DMS114 treated with DMSO at 0.1 percent for 48 hours (cell line): Measurements from ENCODE around the gene SPINK1.
"Not testable (repeated sequence)": the region's sequence is repeated elsewhere in the genome, so short reads cannot be mapped to it uniquely, and the experiment has no call there.

Source experiments
- DNase-seq: peaks from one replicate; lab custom pipeline; 2025; ENCODE audit not compliant: unreplicated experiment; lab: John Stamatoyannopoulos, UW

SPINK1 gene, protein sequence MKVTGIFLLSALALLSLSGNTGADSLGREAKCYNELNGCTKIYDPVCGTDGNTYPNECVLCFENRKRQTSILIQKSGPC

DNA sequence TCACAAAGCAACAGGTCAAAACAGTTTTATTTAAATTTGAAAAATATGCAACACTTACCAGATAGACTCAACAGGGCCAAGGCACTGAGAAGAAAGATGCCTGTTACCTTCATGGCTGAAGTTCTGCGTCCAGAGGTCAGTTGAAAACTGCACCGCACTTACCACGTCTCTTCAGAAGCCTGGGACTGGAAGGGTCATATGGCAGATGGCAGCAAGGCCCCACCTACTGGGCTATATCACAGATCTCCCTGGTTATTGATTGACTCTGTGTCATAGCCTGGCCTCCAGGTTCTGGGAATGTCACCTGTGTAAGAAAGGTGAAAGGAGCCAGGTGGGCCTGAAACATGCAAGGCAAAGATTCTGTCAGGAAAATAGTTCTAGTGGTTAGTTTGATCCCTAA, at the start of gene SPINK1:
SPINK1 (minus strand) TSS at position 207 of the 400 bp plus-strand sequence; CDS start at position 113, 94 bp downstream.
- no peak for DNase-seq

DNA sequence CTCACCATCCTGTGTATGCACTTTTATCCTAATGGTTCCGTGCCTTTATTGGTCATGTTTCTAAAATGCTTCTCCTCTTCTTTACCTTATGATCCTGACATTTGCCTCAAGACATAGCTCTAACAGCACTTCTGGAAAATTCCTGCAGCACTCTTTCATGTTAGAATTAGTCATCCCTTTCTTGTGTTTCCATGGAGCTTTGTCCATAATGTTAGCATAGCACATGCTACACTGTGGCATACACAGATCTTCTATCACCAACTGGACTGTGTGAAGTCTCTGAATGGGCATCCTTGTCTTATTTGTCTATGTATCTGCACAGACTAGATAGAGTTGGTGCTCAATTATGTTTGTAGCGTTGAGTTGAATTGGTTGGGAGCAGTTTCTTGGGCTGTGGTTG, 49.0 kb upstream of the SPINK1 start:
- DNase-seq = no peak

DNA sequence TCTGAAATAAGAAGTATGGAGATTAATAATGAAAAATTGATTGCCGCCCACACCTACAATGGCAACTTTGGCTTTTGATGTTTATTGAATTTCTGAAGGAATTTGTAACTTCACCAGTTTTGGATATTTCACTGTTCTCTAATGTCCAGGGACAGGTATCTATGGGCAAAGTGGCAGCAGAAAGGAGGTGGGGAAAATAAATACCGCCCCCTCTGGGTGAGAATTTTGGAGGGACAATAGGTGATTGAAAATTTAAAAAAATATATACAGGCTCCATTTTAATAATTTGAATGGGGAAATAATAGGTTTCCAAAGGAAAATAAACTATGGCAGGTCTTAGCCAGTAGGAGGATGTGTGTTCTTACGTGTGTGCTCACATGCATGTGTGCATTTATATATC, 48.3 kb upstream of the SPINK1 start:
- no peak for DNase-seq

DNA sequence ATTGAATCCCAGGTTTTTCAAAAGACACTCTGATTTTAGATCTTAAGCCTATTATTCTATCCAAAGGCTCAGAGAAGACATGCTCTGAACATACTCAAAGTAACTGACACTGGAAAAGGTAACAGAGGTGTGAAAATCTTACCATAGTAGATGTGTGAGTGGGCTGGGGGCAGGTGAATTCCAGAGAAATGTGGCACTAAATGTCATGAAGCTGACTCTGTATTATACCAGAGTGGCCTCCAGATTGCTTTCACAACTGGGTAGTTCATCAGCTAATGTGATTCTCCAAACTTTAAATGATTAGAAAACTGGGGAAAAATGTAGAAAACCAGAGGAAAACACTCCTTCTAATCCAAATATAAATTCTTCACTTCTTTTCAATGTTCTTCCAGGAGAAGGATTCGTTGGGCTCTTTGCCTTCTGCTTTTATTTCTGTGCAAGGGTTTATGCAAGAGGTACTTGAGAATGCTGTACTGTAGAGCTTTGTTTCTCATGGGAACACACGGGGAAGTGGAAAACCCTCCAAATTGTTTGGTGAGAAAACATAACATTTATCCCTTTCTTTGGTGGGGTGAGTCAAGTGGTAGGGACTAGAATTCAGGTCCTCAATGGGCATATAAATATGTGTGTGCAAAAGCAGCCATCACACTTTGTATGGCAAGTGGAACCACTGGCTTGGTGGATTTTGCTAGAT, 46.7 kb upstream of the SPINK1 start, which contains the start of gene SCGB3A2:
SCGB3A2 (plus strand) TSS at position 646 of the 694 bp plus-strand sequence. CDS start 93 bp downstream, outside the sequence.
- DNase-seq = no peak

DNA sequence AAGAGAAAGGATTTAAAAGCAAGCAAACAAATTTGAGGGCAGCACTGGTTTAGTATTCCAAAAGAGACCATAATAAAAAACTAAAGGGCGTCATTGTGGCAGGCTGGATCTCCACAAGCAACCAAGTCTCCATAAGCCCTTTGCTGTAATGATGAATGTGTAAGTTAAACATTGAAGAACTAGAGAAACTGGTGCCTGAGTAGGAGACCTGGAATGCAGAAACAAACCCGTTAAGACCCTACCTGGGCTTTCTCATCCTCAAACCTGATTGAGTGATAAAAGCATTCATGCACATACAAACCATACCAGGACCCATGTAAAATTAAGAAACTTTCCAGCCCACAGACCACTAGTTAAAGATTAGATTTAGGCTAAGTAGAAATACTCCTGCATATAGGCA, 45.2 kb upstream of the SPINK1 start:
- DNase-seq = no peak

DNA sequence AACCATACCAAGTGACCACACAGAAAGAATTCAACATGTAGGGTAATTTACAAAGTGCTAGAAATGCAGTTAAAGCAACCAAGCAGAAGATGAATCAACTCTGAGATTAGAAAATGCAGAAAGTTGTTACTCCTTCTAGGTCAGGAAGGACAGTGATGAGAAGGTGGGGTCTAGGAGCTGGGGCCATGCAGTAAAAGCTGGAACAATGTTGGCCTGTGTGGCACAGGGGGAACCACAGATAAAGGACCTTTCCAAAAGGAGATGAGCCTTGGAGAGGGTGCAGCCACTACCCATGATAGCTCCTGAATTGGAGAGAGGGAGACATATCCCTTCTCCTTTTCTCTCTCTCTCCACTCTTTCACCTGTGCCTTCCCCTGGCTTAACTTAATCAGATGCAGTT, 44.7 kb upstream of the SPINK1 start:
- DNase-seq = no peak

DNA sequence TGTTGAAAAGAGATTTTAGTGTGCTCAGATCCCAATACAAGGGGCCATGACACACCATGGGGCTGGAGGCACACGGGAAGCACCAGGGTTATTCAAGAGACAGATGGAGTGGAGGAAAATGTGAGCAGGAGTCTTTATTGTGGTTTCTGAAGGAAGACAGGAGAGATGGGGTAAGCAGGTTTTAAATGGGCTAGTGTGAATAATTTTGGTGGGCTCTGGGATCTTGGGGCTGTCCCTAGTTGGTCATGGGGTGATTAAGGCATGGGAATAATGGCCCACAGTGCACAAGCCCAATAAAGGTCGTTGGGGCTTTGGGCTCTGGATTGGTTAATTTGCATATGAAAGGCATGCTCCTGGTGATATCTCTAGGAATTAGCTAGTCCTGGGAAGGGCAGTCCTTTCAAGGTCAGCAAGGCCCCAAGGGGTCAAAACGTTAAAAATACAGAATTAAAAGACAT, 43.5 kb upstream of the SPINK1 start:
- no peak for DNase-seq

DNA sequence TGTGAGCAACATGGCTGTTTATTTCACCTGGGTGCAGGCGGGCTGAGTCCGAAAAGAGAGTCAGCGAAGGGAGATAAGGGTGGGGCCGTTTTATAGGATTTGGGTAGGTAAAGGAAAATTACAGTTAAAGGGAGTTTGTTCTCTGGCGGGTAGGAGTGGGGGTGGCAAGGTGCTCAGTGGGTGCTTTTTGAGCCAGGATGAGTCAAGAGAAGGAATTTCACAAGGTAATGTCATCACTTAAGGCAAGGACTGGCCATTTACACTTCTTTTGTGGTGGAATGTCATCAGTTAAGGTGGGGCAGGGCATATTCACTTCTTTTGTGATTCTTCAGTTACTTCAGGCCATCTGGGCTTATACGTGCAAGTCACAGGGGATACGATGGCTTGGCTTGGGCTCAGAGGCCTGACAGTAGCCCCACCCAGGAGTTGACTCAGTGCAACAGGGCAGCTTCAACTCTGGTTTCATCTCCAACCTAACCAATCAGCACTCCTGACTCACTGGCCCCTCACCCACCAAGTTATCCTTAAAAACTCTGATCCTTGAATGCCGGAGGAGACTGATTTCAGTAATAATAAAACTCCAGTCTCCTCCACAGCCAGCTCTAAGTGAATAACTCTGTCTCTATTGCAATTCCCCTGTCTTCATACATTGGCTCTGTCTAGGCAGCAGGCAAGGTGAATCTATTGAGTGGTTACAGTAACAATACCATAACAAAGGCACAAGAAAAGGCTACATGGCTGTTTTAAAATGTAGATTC, 42.8 kb upstream of the SPINK1 start:
- not testable (repeated sequence) for DNase-seq

DNA sequence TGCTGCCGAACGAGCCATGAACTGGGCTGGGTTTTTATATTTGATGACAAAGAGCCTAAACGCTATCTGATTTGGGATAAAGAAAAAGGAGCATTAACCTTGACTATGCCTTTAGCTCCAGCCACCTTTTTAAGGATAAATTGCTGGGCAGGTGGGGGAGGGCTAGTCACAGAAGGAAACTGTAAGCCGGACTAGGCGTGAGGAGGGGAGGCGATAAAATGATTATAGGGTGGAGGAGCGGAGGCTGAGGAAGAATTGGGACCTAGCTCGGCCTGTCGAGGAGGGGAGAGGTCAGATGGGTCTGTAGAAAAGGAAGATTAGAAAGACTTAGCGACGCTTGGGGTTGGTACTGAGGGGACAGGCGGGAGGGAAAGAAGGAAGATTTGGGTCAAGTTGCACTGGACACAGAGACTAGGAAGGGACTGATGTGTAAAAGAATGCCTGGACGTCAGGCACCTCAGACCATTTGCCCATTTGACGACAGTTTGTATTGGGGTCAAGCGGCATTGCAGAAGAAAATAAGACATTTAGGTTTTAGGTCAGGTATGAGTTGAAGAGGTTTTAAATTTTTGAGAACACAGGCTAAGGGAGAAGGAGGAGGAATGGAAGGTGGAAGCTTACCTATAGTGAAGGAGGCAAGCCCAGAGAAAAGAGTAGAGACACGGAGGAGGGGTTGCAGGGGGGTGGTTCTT, 41.4 kb upstream of the SPINK1 start:
- not testable (repeated sequence) for DNase-seq

DNA sequence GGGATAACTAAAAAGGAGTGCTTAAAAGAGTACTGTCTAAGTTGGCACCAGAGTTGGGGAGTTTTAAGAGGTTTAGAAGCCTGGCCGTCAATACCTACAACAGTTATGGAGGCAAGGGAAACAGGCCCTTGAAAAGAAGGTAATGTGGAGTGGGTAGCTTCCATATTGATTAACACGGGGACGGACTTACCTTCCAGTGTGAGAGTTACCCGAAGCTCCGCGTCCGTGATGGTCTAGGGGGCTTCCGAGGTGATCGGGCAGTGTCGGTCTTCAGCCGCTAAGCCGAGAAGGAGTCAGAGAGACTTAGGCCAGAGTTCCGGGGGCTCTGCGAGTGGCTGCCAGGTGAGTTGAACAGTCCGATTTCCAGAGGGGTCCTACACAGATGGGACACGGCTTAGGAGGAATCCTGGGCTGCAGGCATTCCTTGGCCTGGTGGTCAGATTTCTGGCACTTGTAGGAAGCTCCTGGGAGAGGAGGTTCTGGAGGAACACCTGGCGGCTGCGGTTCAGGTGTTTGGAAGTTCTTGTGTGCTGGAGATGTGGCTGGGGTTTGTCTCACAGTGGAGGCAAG, 40.6 kb upstream of the SPINK1 start:
- not testable (repeated sequence) for DNase-seq

DNA sequence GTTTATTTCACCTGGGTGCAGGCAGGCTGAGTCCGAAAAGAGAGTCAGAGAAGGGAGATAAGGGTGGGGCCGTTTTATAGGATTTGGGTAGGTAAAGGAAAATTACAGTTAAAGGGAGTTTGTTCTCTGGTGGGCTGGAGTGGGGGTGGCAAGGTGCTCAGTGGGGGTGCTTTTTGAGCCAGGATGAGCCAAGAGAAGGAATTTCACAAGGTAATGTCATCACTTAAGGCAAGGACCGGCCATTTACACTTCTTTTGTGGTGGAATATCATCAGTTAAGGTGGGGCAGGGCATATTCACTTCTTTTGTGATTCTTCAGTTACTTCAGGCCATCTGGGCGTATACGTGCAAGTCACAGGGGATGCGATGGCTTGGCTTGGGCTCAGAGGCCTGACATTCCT, 38.4 kb upstream of the SPINK1 start:
- DNase-seq = not testable (repeated sequence)

DNA sequence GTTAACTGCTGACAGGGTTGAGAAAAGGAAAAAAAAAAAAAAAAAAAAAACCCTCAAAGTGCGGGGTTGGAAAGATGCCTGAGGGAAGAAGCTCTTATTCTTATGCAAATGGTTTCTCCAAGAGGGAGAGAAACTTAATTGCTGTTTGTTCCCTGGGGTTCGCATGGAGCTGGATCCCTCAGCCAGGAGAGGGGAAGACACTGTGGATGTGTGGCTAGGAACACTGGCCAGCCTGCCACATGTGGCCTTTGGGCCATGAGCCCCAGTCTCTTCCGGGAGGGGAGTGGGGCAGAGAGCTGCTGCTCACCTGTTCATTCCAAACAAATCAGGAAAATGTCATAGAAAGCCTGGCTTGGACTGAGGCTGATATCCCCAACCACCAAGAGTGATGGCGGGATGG, 37.6 kb upstream of the SPINK1 start:
- no peak for DNase-seq

DNA sequence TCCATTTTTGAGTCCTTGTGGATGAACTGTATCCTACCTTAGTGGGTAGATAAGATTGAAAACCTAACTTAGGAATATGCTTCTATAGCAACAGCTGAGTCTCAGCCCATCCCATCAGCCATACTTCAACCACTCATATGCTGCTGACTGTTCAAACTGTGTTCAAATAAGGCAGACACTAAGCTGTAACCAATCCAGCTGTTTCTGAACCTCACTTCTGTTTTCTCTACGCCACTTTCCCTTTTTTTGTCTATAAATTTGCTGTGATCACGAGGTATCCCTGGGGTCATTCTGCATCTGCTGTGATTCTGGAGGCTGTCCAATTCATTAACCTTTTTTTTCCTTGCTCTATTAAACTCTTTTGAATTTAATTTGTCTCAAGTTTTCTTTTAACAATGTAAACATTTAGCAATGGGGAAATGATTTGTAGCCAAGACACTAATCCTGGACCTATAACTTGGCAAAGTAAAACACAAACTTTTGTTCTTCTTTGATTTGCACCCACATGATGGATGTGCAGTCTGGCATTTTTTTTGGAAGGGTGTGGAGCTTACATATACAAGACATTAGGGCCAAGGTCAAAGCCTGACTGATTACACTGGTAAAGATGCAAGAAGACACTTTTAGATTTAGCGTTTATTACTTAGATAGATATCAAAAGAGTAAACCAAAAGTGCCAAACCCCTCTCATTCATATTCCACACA, 32.1 kb upstream of the SPINK1 start:
- DNase-seq = no peak

DNA sequence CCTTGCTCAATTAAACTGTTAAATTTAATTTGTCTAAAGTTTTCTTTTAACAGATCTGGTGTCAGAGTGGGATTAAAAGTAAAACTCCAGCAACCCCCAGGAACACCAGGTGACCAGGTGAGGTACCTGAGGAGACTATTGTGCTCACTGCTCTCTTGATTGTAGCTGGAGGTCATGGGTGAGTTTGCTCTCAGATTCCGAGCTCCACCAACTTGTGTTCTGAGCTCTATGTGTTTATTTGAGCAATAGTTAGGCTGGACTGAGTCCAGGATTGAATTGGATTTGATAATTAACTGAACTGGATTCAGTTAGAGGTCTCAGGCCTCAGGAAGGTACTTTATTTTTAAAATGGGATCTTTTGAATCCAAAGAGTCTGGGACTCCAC, 29.2 kb upstream of the SPINK1 start:
- DNase-seq = no peak

DNA sequence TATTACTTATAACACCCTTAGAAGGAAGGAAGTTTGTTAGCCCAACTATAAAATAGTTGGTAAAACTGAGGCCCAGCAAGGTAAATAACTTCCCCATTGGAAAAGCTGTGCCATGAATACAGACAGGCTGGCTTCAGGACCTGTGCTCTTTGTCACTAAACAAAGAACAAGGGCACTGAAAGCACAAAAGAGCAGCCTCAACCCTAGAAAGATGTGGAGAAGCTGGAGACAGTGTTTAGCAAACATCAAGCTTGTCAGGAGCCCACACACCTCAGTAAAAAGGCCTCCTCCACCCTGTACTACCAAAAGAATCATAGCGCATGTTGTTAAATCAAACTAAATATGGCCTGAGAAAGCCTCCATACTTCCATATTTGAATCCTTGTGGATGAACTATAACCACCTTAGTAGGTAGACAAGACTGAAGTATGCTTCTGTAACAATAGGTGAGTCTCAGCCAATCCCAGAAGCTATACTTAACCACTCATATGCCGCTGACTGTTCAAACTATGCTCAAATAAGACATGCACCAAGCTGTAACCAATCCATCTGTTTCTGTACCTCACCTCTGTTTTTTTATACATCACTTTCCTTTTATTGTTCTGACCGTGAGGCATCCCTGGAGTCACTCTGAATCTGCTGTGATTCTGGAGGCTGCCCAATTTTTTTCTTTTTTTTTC, 28.6 kb upstream of the SPINK1 start:
- DNase-seq = no peak

DNA sequence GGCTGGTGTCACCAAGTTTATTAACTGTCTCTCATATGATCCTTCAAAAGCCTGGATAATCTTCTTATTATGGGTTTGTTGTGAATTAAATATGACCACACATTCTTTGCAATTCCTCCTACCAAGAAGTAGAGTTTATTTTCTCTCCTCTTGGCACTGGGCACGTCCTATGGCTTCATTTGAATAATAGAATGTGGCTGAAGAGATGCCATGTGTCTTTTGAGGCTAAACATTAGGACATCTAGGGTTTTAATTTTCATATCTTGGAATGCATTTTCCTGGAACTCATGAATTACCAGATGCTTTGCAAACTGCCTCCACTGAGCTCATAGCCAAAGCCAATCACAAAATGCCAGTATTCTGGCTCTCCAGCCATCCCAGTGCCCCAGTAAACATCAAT, 27.1 kb upstream of the SPINK1 start:
- no peak for DNase-seq

DNA sequence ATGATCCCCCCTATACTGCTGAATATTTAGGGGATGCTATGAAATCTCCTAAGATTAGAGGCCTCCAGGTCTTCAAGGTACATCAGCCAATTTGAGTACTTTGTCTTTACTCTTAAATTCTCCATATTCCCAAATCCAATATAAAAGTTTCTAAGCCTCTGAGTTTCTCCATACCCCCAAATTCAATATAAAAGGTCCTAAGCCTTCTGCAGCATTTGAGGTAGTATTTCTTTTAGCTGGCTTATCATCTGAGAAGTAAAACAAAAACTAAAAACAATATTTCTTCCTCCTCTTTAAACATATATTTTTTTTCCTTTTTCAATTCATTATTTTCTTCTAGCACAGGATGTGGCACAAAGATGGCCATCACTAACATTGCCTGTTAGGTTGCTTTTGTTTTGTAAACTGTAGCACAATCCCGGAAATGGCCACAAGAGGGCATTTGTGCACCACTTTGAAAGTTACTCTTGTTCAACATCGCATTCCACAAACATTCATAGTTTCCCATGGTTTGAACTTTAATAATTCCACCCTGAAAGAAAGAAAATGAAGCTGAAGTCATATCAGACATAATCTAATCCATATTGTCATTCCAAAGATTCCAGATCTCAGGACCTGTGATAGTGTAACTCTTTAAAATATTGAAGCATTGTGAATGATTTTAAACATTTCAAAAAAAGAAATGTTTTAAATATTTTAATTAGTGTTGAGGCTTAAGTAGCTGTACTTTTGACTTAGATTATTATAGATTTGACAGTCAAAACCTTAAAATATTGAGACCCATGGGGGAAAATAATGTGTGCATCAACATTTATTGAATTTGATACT, 26.0 kb upstream of the SPINK1 start:
- DNase-seq = peak; percentile 9

DNA sequence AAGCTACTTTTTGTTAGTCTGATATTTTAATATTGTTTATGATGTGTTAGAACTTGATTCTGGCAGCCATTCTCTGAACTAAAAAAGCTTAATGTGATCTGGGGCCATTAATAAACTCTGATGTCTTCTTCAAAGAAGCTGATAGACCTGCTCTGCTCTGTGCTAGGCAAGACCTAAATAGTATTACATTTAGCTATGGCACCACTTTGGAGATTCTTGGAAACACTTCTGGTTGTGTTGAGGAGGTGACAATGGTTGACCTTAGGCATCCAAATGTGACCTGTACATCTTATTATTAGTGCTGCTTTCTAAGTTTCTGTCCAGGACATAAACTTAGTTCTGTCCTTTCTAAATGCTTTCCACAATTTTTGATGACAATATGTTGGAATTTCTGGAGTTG, 25.3 kb upstream of the SPINK1 start:
- DNase-seq = no peak

DNA sequence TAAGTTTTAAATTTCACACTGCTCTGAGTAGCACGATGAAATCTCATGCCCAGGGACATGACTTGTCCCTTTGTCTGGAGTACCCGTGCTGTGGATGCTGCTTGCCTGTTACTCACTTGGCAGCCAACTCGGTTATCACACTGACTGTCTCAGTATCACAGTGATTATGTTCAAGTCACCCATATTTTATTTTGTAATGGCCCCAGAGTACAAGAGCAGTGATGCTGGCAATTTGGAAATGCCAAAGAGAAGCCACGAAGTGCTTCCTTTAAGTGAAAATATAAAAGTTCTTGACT, 24.3 kb upstream of the SPINK1 start:
- DNase-seq = no peak
